Astrocyte (in vitro differentiated cells and primary cell): ENCODE measurements around the gene B4GALNT3.

Source experiments
- EZH2 ChIP-seq: IDR thresholded peaks from 2 replicates; pipeline ENCODE4 v1.6.1; 2012; ENCODE audit warnings: mild to moderate bottlenecking, low read length, inconsistent platforms; ENCODE audit not compliant: insufficient read depth
- TF ChIP-seq, protein P1 (sequence below): IDR thresholded peaks from 2 replicates; pipeline ENCODE4 v1.5.1; 2011; ENCODE audit warnings: low read depth, mild to moderate bottlenecking, inconsistent platforms, low read length, moderate library complexity; ENCODE audit not compliant: insufficient read depth

DNA sequence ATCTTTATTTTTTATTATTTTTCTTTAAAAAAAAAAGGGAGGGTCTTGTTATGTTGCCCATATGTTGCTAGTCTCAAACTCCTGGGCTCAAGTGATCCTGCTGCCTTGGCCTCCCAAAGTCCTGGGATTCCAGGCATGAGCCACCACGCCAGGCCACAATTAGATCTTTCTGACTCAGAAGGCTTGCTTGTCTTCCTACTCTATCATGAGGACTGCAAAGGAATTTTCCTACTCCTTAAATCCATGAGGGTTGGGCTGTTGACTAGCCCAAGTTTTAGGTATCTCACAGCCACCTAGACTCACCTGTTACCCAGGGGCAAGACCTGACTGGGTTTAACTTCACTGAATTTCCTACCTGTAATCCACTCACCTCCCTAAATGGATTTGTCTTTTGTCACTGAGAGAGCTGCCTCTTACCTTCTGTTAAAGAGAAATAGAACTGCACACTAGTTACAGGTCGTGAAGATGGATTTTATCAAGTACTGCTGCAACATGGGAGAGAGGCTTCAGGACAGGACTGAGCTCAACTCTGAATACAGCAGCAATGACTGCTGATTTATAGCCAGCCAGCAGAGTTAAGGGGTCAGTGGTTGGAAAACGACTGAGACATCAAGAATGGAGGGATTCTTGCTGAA lies 72.3 kb downstream of the B4GALNT3 start:
- TF ChIP-seq EZH2 = no peak
- TF ChIP-seq, protein P1, sequence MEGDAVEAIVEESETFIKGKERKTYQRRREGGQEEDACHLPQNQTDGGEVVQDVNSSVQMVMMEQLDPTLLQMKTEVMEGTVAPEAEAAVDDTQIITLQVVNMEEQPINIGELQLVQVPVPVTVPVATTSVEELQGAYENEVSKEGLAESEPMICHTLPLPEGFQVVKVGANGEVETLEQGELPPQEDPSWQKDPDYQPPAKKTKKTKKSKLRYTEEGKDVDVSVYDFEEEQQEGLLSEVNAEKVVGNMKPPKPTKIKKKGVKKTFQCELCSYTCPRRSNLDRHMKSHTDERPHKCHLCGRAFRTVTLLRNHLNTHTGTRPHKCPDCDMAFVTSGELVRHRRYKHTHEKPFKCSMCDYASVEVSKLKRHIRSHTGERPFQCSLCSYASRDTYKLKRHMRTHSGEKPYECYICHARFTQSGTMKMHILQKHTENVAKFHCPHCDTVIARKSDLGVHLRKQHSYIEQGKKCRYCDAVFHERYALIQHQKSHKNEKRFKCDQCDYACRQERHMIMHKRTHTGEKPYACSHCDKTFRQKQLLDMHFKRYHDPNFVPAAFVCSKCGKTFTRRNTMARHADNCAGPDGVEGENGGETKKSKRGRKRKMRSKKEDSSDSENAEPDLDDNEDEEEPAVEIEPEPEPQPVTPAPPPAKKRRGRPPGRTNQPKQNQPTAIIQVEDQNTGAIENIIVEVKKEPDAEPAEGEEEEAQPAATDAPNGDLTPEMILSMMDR = no peak
